H1 (cell line): Measurements from ENCODE around the gene PTPRE. TPM values are rescaled to one million over a fixed set of nuclear protein-coding genes. Genes with fewer than 3 reads are reported as not detected.

Source experiments
- CHD7 ChIP-seq: fragments of 300-600 bp; sonication (generic); IDR thresholded peaks from 2 replicates; pipeline ENCODE4 v1.7.1; 2012; ENCODE audit warnings: low read length, moderate library complexity, mild to moderate bottlenecking, inconsistent platforms; ENCODE audit not compliant: insufficient replicate concordance
- TEAD4 ChIP-seq: IDR thresholded peaks from 2 replicates; pipeline ENCODE4 v1.6.1; 2012; ENCODE audit warnings: low read depth, low read length, inconsistent platforms, mixed read lengths
- polyA plus RNA-seq, 7 experiments: library from polyadenylated mRNA; depleted of rRNA in 3 of 7; stranded (reverse) in 5 of 7; unstranded in 2 of 7; fragments of >200 nt in 5 of 7; fragments of 200-250 nt in 2 of 7; gene quantifications; 1 replicate in 5 of 7; 2 replicates in 1 of 7; 4 replicates in 1 of 7; pipeline versions ENCODE4 v1.2.1 to v1.2.3, GENCODE V29; 2011 to 2013; ENCODE audit warnings: missing spikeins in 2 of 7, mixed read lengths in 2 of 7
- total RNA-seq: library from RNA; stranded (reverse); fragmentation: NEBNext Ultra II Directional; extraction: Animal tissue kit (Norgen Biotek cat#: 25700); gene quantifications from 2 replicates; pipeline ENCODE4 v1.2.1, GENCODE V29; 2021

Gene PTPRE
- total and polyA plus RNA-seq, 2 of the 8 experiments (the other 6 are each of a cell fraction or from before 2014, with no cell fraction given): 0.33 to 0.54 TPM

- TF ChIP-seq CHD7: no peak
- no peak for TF ChIP-seq TEAD4
- TF ChIP-seq, all 59 proteins: peak for 0
These were observed 209.3 kb downstream of the PTPRE start (continued) for GRCh38 chr10:128116187-128116586.
